GM23338 (cell line): ENCODE measurements around the gene RNF225. TPM values are rescaled to one million over a fixed set of nuclear protein-coding genes. Genes with fewer than 3 reads are reported as not detected.
A peak's percentile ranks its signal among the peaks of the same experiment; 100 is the strongest.

ENCODE experiments used
- ATAC-seq: fragments of 200-7000 bp; cut with Tn5 transposase; 3 replicates; pipeline ENCODE4 v1.9.1; 2020
- DNase-seq: peaks from one replicate; pipeline ENCODE4 v3.0.0-alpha.2; 2015; ENCODE audit warnings: low spot score
- H2AFZ ChIP-seq: fragments of 200-600 bp; sonication (generic); 2 replicates; pipeline ENCODE4 v1.8.0; 2016; ENCODE audit warnings: antibody characterized with exemption, mild to moderate bottlenecking, moderate library complexity
- H3F3A ChIP-seq: fragments of 200-600 bp; sonication (generic); replicated peaks from 2 replicates; pipeline ENCODE4 v1.8.0; 2017; ENCODE audit warnings: antibody characterized with exemption, mixed run types, low read depth
- H3K27ac ChIP-seq: fragments of 200-600 bp; sonication (generic); 2 replicates; pipeline ENCODE4 v1.6.1; 2016; ENCODE audit warnings: low read depth
- H3K27me3 ChIP-seq: fragments of 200-600 bp; sonication (generic); 2 replicates; pipeline ENCODE4 v1.8.0; 2016; ENCODE audit warnings: mild to moderate bottlenecking, mixed run types, moderate library complexity; ENCODE audit not compliant: insufficient read depth
- H3K36me3 ChIP-seq: fragments of 200-600 bp; sonication (generic); 2 replicates; pipeline ENCODE4 v1.8.0; 2016; ENCODE audit warnings: mild to moderate bottlenecking; ENCODE audit not compliant: insufficient read depth
- H3K4me1 ChIP-seq: fragments of 200-600 bp; sonication (generic); 2 replicates; pipeline ENCODE4 v1.8.0; 2016; ENCODE audit warnings: mild to moderate bottlenecking, moderate library complexity; ENCODE audit not compliant: insufficient read depth
- H3K4me2 ChIP-seq: fragments of 200-600 bp; sonication (generic); 2 replicates; pipeline ENCODE4 v1.7.1; 2017; ENCODE audit warnings: mixed run types
- H3K4me3 ChIP-seq: fragments of 200-600 bp; sonication (generic); 2 replicates; pipeline ENCODE4 v1.6.1; 2016; ENCODE audit warnings: mixed run types
- H3K79me2 ChIP-seq: fragments of 200-600 bp; sonication (generic); replicated peaks from 2 replicates; pipeline ENCODE4 v1.8.0; 2017; ENCODE audit warnings: mild to moderate bottlenecking; ENCODE audit not compliant: insufficient read depth
- H3K9me2 ChIP-seq: fragments of 200-600 bp; sonication (generic); 2 replicates; pipeline ENCODE4 v1.8.0; 2017; ENCODE audit not compliant: insufficient read depth
- H4K20me1 ChIP-seq: fragments of 200-600 bp; sonication (generic); replicated peaks from 2 replicates; pipeline ENCODE4 v1.8.0; 2017; ENCODE audit warnings: mild to moderate bottlenecking; ENCODE audit not compliant: insufficient read depth
- H3K27ac Mint-ChIP-seq: 2 replicates; pipeline ENCODE4 v1.8.0; 2020; ENCODE audit warnings: inconsistent platforms, mild to moderate bottlenecking, moderate library complexity, mixed read lengths
- H3K27me3 Mint-ChIP-seq: 3 replicates; pipeline ENCODE4 v1.8.0; 2022; ENCODE audit warnings: low read depth, mild to moderate bottlenecking, moderate library complexity, mixed read lengths, inconsistent platforms; ENCODE audit not compliant: insufficient read depth, poor library complexity
- H3K36me3 Mint-ChIP-seq: 3 replicates; pipeline ENCODE4 v1.8.0; 2021; ENCODE audit warnings: low read depth, mild to moderate bottlenecking, inconsistent platforms, moderate library complexity, mixed read lengths
- H3K4me1 Mint-ChIP-seq: 3 replicates; pipeline ENCODE4 v1.8.0; 2020; ENCODE audit warnings: mild to moderate bottlenecking, inconsistent platforms, mixed read lengths
- H3K4me3 Mint-ChIP-seq: 3 replicates; pipeline ENCODE4 v1.8.0; 2021; ENCODE audit warnings: moderate library complexity, mild to moderate bottlenecking, inconsistent platforms, mixed read lengths
- H3K9me3 Mint-ChIP-seq: 3 replicates; pipeline ENCODE4 v1.8.0; 2020; ENCODE audit warnings: moderate library complexity, mild to moderate bottlenecking, inconsistent platforms, mixed read lengths
- CREB1 ChIP-seq: fragments of 250-450 bp; sonication (Bioruptor Pico); IDR thresholded peaks from 2 replicates; pipeline ENCODE4 v1.5.0; 2020; ENCODE audit warnings: low read depth, mild to moderate bottlenecking, moderate library complexity
- CTCF ChIP-seq, 2 experiments: fragments of 200-600 bp in 1 of 2; sonication (generic) in 1 of 2; conservative IDR thresholded peaks; 2 replicates each; pipeline versions ENCODE4 v1.5.1 to v1.6.1; 2016 to 2017; ENCODE audit warnings: antibody characterized with exemption in 2 of 2, low read depth in 2 of 2, mild to moderate bottlenecking in 2 of 2, moderate library complexity in 1 of 2
- ETS1 ChIP-seq: IDR thresholded peaks from 2 replicates; pipeline ENCODE4 v1.6.1; 2016; ENCODE audit warnings: antibody characterized with exemption
- JUNB ChIP-seq: IDR thresholded peaks from one replicate; pipeline ENCODE4 v1.6.1; 2016; ENCODE audit warnings: antibody characterized with exemption; ENCODE audit not compliant: unreplicated experiment
- REST ChIP-seq: IDR thresholded peaks from one replicate; pipeline ENCODE4 v1.6.1; 2018; ENCODE audit warnings: antibody characterized with exemption; ENCODE audit not compliant: unreplicated experiment
- ZNF114 ChIP-seq: fragments of 250-450 bp; sonication (Bioruptor Pico); IDR thresholded peaks from 2 replicates; pipeline ENCODE4 v1.5.0; 2020; ENCODE audit warnings: mild to moderate bottlenecking, moderate library complexity
- ZNF331 ChIP-seq: fragments of 250-450 bp; sonication (Bioruptor Pico); IDR thresholded peaks from 2 replicates; pipeline ENCODE4 v1.5.0; 2020; ENCODE audit warnings: low read depth, mild to moderate bottlenecking, moderate library complexity
- polyA plus RNA-seq: library from polyadenylated mRNA; unstranded; fragments of >200 nt; fragmentation: Nextera tagmentation; extraction: Ambion mirVana; gene quantifications from 2 replicates; pipeline ENCODE4 v1.2.1, GENCODE V29; 2016
- total RNA-seq: library from RNA; depleted of rRNA; stranded (reverse); fragments of >200 nt; shearing (Covaris generic); gene quantifications from 2 replicates; pipeline ENCODE4 v1.2.3, GENCODE V29; 2014

RNF225 gene
- total and polyA plus RNA-seq, 2 experiments from 2014 or later: 0.87 TPM; not detected in 1

- H3K4me1 Mint-ChIP-seq: peaks cover 25% of the 10 kb centered on the region
- peak; percentile 9 to 26; a peak in 1 of 4 replicates for TF ChIP-seq CTCF (conservative IDR thresholded peaks at IDR 0.05; ENCODE audit: low read depth in 2 of 2)
- no peak for TF ChIP-seq ZNF331
- peaks cover 49% of the 10 kb centered on the region for H3K79me2 ChIP-seq
Measured at GRCh38 chr19:58387338-58388174, 7.9 kb upstream of the RNF225 start.

GRCh38 chr19:58388175-58388526 lies 7.3 kb upstream of the RNF225 start:
- DNase-seq (no peak), ATAC-seq (no peak)
- H3K9me3 Mint-ChIP-seq: peaks cover 3% of the 10 kb centered on the region; the same call in 2 of the 3 replicates
- peaks cover 60% of the 10 kb centered on the region for H3K36me3 Mint-ChIP-seq
- peak overlapping the region; percentile 99 for H3K4me3 Mint-ChIP-seq
- peaks cover 50% of the 10 kb centered on the region for H3F3A ChIP-seq
- H3K27ac Mint-ChIP-seq: peak overlapping the region; percentile 91
- peaks cover 13% of the 10 kb centered on the region for H3K4me1 ChIP-seq
- H3K4me1 Mint-ChIP-seq: peaks cover 25% of the 10 kb centered on the region
- peaks cover 36% of the 10 kb centered on the region for H4K20me1 ChIP-seq
- H3K27me3 Mint-ChIP-seq: peaks cover 19% of the 10 kb centered on the region
- peak overlapping the region; percentile 87 for H3K4me3 ChIP-seq
- no peaks in the 10 kb centered on the region for H3K9me2 ChIP-seq
- no peak overlapping the region for H2AFZ ChIP-seq
- H3K4me2 ChIP-seq: peak overlapping the region; percentile 99
- H3K27ac ChIP-seq: no peak overlapping the region
- H3K79me2 ChIP-seq: peaks cover 49% of the 10 kb centered on the region
- H3K27me3 ChIP-seq: no peaks in the 10 kb centered on the region
- peaks cover 39% of the 10 kb centered on the region for H3K36me3 ChIP-seq
- TF ChIP-seq REST: no peak
- no peak for TF ChIP-seq CREB1 (CRISPR knock-in tag)
- TF ChIP-seq ETS1: no peak
- TF ChIP-seq ZNF114: no peak
- TF ChIP-seq JUNB: no peak
- TF ChIP-seq CTCF (conservative IDR thresholded peaks at IDR 0.05; ENCODE audit: low read depth in 2 of 2): no peak

More at GRCh38 chr19:58387338-58388174, 7.9 kb upstream of the RNF225 start:
- no peak overlapping the region for H2AFZ ChIP-seq
- peaks cover 36% of the 10 kb centered on the region for H4K20me1 ChIP-seq
- 0 out of 2 replicates have a peak overlapping the region, but pooled peaks have one; percentile 33 for H3K27ac ChIP-seq
- H3K9me3 Mint-ChIP-seq: peaks cover 3% of the 10 kb centered on the region; the same call in 2 of the 3 replicates
- H3K36me3 Mint-ChIP-seq: peaks cover 54% of the 10 kb centered on the region
- peaks cover 34% of the 10 kb centered on the region for H3K36me3 ChIP-seq
- no peaks in the 10 kb centered on the region for H3K27me3 ChIP-seq
- ATAC-seq: no peak
- H3K27me3 Mint-ChIP-seq: peaks cover 20% of the 10 kb centered on the region
- H3K4me2 ChIP-seq: peak overlapping the region; percentile 99
- H3K4me3 ChIP-seq: peak overlapping the region; percentile 87
- peaks cover 13% of the 10 kb centered on the region for H3K4me1 ChIP-seq
- no peaks in the 10 kb centered on the region for H3K9me2 ChIP-seq
- H3K4me3 Mint-ChIP-seq: peak overlapping the region; percentile 99
- DNase-seq: no peak
- peaks cover 44% of the 10 kb centered on the region for H3F3A ChIP-seq
- peak overlapping the region; percentile 91 for H3K27ac Mint-ChIP-seq
